ENCODE measurements around the gene GNAQ.
A peak's percentile ranks its signal among the peaks of the same experiment; 100 is the strongest.

GNAQ gene

GRCh38 chr9:78009186-78009585, 22.4 kb downstream of the GNAQ start:
- peak; percentile 45 for DNase-seq (ENCODE audit: low read depth, low spot score)
- H3K4me3 ChIP-seq (ENCODE audit: low read length) = no peak overlapping the region

- no peak overlapping the region for H3K4me3 ChIP-seq (ENCODE audit: low read length)
- DNase-seq (ENCODE audit: low read depth, low spot score) = no peak
Measured at GRCh38 chr9:78006734-78007133, 24.9 kb downstream of the GNAQ start.

- H3K4me3 ChIP-seq (ENCODE audit: low read length) = no peak overlapping the region
- DNase-seq (ENCODE audit: low read depth, low spot score) = no peak
Measured at GRCh38 chr9:78005231-78006002, 26.2 kb downstream of the GNAQ start.

GRCh38 chr9:78004478-78005229, 27.0 kb downstream of the GNAQ start:
- DNase-seq (ENCODE audit: low read depth, low spot score) = peak; percentile 45

GRCh38 chr9:78003730-78004129, 27.9 kb downstream of the GNAQ start:
- DNase-seq (ENCODE audit: low read depth, low spot score) = no peak

More at GRCh38 chr9:78004478-78005229, 27.0 kb downstream of the GNAQ start:
- H3K4me3 ChIP-seq (ENCODE audit: low read length) = no peak overlapping the region

GRCh38 chr9:78001946-78002731, 29.5 kb downstream of the GNAQ start:
- DNase-seq (ENCODE audit: low read depth, low spot score) = peak; percentile 40

More at GRCh38 chr9:78003730-78004129, 27.9 kb downstream of the GNAQ start:
- H3K4me3 ChIP-seq (ENCODE audit: low read length) = no peak overlapping the region

GRCh38 chr9:78000221-78000620, 31.4 kb downstream of the GNAQ start:
- peak; percentile 62 for DNase-seq (ENCODE audit: low read depth, low spot score)
- H3K4me3 ChIP-seq (ENCODE audit: low read length) = no peak overlapping the region

More at GRCh38 chr9:78001946-78002731, 29.5 kb downstream of the GNAQ start:
- H3K4me3 ChIP-seq (ENCODE audit: low read length) = no peak overlapping the region

- no peak overlapping the region for H3K4me3 ChIP-seq (ENCODE audit: low read length)
- DNase-seq (ENCODE audit: low read depth, low spot score) = no peak
Measured at GRCh38 chr9:77999231-77999631, 32.4 kb downstream of the GNAQ start.

GRCh38 chr9:77997611-77998284, 33.9 kb downstream of the GNAQ start:
- no peak overlapping the region for H3K4me3 ChIP-seq (ENCODE audit: low read length)
- DNase-seq (ENCODE audit: low read depth, low spot score) = no peak

GRCh38 chr9:77996696-77997095, 34.9 kb downstream of the GNAQ start:
- DNase-seq (ENCODE audit: low read depth, low spot score) = no peak
- H3K4me3 ChIP-seq (ENCODE audit: low read length) = no peak overlapping the region

GRCh38 chr9:77991191-77991590, 40.4 kb downstream of the GNAQ start:
- H3K4me3 ChIP-seq (ENCODE audit: low read length) = no peak overlapping the region
- DNase-seq (ENCODE audit: low read depth, low spot score) = no peak

- no peak overlapping the region for H3K4me3 ChIP-seq (ENCODE audit: low read length)
- DNase-seq (ENCODE audit: low read depth, low spot score) = no peak
Measured at GRCh38 chr9:77989909-77990308, 41.7 kb downstream of the GNAQ start.

- DNase-seq (ENCODE audit: low read depth, low spot score) = no peak
- H3K4me3 ChIP-seq (ENCODE audit: low read length) = no peak overlapping the region
Measured at GRCh38 chr9:77989458-77989857, 42.2 kb downstream of the GNAQ start.

GRCh38 chr9:77988630-77989029, 43.0 kb downstream of the GNAQ start:
- no peak overlapping the region for H3K4me3 ChIP-seq (ENCODE audit: low read length)
- DNase-seq (ENCODE audit: low read depth, low spot score) = no peak

- no peak overlapping the region for H3K4me3 ChIP-seq (ENCODE audit: low read length)
- DNase-seq (ENCODE audit: low read depth, low spot score) = no peak
Measured at GRCh38 chr9:77987880-77988525, 43.6 kb downstream of the GNAQ start.

- no peak for DNase-seq (ENCODE audit: low read depth, low spot score)
- no peak overlapping the region for H3K4me3 ChIP-seq (ENCODE audit: low read length)
Measured at GRCh38 chr9:77987081-77987656, 44.4 kb downstream of the GNAQ start.

GRCh38 chr9:77985996-77986395, 45.6 kb downstream of the GNAQ start:
- no peak overlapping the region for H3K4me3 ChIP-seq (ENCODE audit: low read length)
- no peak for DNase-seq (ENCODE audit: low read depth, low spot score)

GRCh38 chr9:77983320-77983662, 48.3 kb downstream of the GNAQ start:
- DNase-seq (ENCODE audit: low read depth, low spot score) = no peak
- no peak overlapping the region for H3K4me3 ChIP-seq (ENCODE audit: low read length)

Measured in Jurkat, Clone E6-1 (cell line).